VCaP (cell line): ENCODE measurements around the gene E2F4.

ENCODE experiments used
- H3K27ac ChIP-seq: fragments of 450-650 bp; 2 replicates; pipeline ENCODE4 v1.5.1; 2017
- TF ChIP-seq, protein P1 (sequence below): fragments of 450-650 bp; conservative IDR thresholded peaks from 2 replicates; pipeline ENCODE4 v1.5.1; 2017; ENCODE audit warnings: mild to moderate bottlenecking, moderate library complexity

Gene E2F4

DNA sequence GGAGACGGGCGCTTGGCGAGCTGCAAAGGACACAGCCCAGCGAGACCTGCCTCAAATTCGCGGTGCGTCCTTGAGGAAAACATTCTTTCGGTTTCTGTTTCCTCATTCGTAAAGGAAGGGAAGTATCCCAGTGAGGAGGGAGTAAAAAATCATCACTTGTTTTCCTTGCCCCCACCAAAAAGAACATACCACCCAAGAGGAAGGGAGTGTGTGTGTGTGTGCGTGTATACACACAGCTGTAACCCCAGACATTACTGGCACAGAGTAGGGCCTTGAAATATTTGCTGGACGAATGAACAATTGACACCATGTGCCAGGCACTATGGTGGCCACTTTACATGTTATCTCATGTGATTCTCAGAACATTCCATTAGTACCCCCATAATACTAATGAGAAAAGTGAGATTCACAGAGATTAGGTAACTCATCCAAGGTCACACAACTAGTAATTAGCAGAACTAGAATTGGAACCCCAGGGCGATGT is 6.3 kb upstream of the E2F4 start:
- no peak overlapping the region for H3K27ac ChIP-seq
- TF ChIP-seq, protein P1, sequence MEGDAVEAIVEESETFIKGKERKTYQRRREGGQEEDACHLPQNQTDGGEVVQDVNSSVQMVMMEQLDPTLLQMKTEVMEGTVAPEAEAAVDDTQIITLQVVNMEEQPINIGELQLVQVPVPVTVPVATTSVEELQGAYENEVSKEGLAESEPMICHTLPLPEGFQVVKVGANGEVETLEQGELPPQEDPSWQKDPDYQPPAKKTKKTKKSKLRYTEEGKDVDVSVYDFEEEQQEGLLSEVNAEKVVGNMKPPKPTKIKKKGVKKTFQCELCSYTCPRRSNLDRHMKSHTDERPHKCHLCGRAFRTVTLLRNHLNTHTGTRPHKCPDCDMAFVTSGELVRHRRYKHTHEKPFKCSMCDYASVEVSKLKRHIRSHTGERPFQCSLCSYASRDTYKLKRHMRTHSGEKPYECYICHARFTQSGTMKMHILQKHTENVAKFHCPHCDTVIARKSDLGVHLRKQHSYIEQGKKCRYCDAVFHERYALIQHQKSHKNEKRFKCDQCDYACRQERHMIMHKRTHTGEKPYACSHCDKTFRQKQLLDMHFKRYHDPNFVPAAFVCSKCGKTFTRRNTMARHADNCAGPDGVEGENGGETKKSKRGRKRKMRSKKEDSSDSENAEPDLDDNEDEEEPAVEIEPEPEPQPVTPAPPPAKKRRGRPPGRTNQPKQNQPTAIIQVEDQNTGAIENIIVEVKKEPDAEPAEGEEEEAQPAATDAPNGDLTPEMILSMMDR: no peak

DNA sequence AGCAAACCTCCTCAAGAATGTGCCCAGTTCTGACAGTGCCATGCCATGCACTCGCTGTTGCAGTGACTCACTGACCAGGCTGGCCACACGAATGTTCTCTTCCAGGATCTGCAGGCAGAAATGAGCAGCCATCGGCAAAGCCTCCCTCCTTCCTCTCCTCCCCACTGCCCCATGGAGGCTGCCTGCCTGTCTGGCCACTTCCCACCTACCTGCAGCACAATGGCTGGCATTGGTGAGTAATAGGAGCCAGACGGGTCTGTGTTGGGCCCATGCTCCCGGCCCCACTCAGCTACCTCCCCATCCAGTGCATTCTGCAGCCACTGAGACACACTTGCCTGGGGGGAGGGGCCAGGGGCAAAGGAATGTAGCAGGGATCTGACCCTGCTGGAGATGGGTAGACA is 5.4 kb upstream of the E2F4 start:
- TF ChIP-seq, protein P1: no peak
- H3K27ac ChIP-seq: no peak overlapping the region

DNA sequence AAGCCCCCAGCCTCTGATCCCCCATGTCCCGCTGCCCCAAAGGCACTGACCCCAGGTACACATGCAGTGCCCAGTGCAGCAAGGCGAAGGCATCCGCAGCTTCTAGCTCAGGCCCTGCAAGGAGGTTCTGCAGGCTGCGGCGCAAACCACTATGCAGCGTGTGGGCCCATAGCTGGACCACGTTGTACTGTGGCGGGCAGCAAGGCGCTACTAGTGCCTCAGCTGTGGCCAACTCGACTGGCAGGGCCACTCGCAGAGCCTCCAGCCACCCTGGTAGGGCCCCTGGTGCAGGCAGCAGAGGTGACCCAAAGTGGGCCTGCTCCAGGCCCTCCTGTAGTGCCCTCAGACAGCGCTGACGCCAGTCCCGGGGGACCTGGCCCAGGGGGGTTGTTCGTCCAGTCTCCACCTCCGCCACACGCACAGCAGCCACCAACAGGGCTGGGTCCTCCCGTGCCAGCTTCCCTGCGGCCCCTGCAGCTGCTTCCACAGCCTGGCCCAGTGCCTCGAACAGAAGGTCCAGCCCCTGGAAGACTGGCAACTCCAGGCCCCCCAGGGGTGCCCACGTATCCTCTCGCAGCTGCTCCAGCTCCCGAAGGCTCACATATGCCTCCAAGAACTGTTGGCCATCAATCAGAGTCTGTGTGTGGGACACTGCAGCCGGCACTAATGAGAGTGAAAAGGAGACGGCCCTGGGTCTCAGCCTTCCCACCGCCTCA is 4.6 kb upstream of the E2F4 start:
- TF ChIP-seq, protein P1: no peak

DNA sequence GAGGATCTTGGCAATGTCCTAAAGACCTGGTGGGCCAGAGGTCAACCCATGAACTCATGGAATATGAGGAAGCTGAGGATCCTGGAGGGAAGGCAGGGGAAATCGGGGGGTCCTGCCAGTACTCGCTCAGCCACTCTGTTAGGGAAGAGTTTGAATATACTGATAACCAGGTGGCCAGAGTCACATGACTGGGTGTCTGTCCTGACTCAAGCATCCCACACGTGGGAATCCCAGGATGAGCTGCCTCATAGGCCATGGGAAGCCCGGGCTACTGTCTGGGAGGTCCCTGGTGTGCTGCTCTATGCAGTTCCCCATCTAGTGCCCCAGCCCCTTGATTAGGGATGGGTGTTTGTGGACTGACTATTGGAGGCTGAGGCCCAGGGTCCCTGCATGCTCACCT is 3.6 kb upstream of the E2F4 start:
- no peak overlapping the region for H3K27ac ChIP-seq
- TF ChIP-seq, protein P1: no peak

More for the DNA sequence above, 4.6 kb upstream of the E2F4 start:
- H3K27ac ChIP-seq: no peak overlapping the region

DNA sequence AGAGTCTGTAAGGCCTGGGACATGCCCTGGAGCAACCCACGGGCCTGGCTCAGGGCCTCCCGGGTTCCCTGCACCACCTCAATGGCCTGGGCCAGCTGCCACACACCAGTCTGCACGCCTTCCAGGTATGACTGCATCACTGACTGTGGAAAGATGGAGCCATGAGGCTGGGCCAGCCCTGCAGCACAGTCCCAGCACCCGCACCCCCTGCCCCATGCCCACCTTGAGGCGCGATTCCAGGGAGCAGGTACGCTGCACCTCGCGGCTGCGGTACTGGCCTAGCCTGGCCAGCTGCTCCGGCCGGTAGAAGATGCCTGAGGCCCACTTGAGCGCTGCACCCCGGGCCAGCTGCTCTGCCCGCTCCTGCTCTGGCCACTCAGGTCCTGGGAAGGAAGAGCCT is 3.2 kb upstream of the E2F4 start:
- no peak overlapping the region for H3K27ac ChIP-seq
- TF ChIP-seq, protein P1: no peak

DNA sequence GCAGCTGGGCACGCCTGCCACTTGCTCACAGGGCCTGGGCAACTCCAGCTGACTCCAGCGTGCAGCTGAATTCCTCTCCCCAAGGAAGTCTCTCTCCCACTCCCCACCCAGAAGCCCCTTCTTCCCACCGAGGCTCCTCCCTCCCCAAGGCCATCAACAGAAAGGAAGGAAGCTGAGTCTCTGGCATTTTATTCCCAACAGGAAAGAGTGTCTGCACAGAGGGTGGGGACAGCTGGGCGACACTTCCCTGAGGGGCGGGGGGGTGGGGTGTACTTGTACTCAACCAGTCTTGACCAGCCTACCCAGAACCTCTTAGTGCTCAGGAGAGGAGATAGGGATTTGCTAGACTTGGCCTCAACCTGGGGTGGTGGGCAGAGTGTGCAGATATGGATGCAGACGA is 1.9 kb upstream of the E2F4 start, which contains the start of gene EXOC3L1:
EXOC3L1 (minus strand) TSS at position 96 of the 400 bp plus-strand sequence. CDS start 460 bp downstream, outside the sequence.
- TF ChIP-seq, protein P1: no peak
- no peak within 1 kb of the TSS for H3K27ac ChIP-seq

DNA sequence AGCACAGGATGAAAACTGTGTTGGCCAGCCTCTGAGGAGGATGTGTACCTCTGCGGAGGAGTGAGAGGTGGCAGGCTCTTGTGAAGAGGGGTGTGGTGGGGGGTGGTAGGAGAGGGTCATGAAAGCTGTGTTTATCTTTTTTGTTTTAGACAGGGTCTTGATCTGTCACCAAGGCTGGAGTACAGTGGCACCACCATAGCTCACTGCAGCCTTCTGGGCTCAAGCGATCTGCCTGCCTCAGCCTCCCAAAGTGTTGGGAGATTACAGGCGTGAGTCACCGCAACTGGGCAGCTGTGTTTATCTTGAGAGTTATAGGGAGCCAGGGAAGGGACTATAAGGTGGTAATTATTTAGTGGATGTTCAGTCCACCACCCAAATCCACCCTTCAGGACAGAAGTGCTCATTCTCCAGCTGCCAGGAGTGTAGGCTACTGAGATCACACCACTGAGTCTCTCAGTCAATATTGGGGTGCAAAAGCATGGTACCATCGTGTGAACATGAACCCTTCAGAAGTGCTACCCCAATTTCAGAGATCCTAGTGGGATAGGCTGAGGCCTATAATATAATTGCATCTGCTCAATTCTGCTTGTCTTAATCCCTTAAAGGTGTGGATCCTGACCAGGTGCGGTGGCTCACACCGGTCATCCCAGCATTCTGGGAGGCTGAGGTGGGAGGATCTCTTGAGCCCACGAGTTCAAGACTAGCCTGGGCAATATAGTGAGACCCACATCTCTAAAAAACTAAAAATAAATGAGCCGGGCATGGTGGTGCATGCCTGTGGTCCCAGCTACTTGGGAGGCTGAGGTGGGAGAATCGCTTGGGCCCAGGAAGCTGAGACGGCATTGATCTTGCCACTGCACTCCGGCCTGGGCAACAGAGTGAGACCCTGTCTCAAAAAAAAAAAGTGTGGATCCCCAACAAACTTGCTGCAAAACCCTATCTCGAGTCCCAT is 1.2 kb upstream of the E2F4 start:
- TF ChIP-seq, protein P1: no peak
- H3K27ac ChIP-seq: no peak overlapping the region
